GM12892 (cell line): ENCODE data around the gene LRRC23.
"Not testable (repeated sequence)": the region's sequence is repeated elsewhere in the genome, so short reads cannot be mapped to it uniquely, and the experiment has no call there.

ENCODE experiments used
- POLR2A ChIP-seq: IDR thresholded peaks from 2 replicates; pipeline ENCODE4 v1.6.1; 2011; ENCODE audit warnings: low read depth, low read length, control low read depth
- POLR2AphosphoS5 ChIP-seq: IDR thresholded peaks from 2 replicates; pipeline ENCODE4 v1.6.1; 2011; ENCODE audit warnings: low read depth, low read length, control low read depth

DNA sequence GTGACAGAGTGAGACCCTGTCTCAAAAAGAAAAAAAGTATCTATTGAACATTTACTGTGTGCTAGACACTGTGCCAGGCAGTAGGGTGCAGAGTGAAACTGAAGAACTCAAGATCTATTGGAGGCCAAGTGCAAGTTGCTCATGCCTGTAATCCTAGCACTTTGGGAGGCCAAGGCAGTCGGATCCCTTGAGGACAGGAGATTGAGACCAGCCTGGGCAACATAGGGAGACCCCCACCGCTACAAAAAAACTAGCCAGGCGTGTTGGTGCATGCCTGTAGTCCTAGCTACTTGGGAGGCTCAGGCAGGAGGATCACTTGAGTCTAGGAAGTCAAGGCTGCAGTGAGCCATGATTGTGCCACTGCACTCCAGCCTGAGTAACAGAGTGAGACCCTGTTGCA is 11.9 kb upstream of the LRRC23 start:
- TF ChIP-seq POLR2A, POLR2AphosphoS5: not testable (repeated sequence)
